ENCODE measurements around the gene CCDC188. TPM values are rescaled to one million over a fixed set of nuclear protein-coding genes. Genes with fewer than 3 reads are reported as not detected.

The CCDC188 gene
- total RNA-seq, 1 donor from 2014 or later = not detected

- DNase-seq (ENCODE audit: low spot score) = no peak
- TF ChIP-seq CTCF (IDR thresholded peaks at IDR 0.05; ENCODE audit: unreplicated experiment) = no peak
- H3K9me3 Mint-ChIP-seq (ENCODE audit: unreplicated experiment) = no peaks in the 10 kb centered on the region
- no peaks in the 10 kb centered on the region for H3K4me1 Mint-ChIP-seq (ENCODE audit: unreplicated experiment)
- H3K27me3 Mint-ChIP-seq (ENCODE audit: unreplicated experiment) = peaks cover 20% of the 10 kb centered on the region
- no peak overlapping the region for H3K4me3 Mint-ChIP-seq (ENCODE audit: unreplicated experiment)
- H3K36me3 Mint-ChIP-seq (ENCODE audit: low read depth, unreplicated experiment) = peaks cover 32% of the 10 kb centered on the region
- no peak overlapping the region for H3K27ac Mint-ChIP-seq (ENCODE audit: unreplicated experiment)
Observed at GRCh38 chr22:20106849-20107237, 44.0 kb downstream of the CCDC188 start.

- DNase-seq (ENCODE audit: low spot score) = no peak
- no peak overlapping the region for H3K27ac Mint-ChIP-seq (ENCODE audit: unreplicated experiment)
- H3K36me3 Mint-ChIP-seq (ENCODE audit: low read depth, unreplicated experiment) = peaks cover 34% of the 10 kb centered on the region
- peaks cover 20% of the 10 kb centered on the region for H3K27me3 Mint-ChIP-seq (ENCODE audit: unreplicated experiment)
- no peak overlapping the region for H3K4me3 Mint-ChIP-seq (ENCODE audit: unreplicated experiment)
- H3K4me1 Mint-ChIP-seq (ENCODE audit: unreplicated experiment) = no peaks in the 10 kb centered on the region
- no peaks in the 10 kb centered on the region for H3K9me3 Mint-ChIP-seq (ENCODE audit: unreplicated experiment)
- no peak for TF ChIP-seq CTCF (IDR thresholded peaks at IDR 0.05; ENCODE audit: unreplicated experiment)
Observed at GRCh38 chr22:20106205-20106848, 44.5 kb downstream of the CCDC188 start.

- Mint-ChIP-seq H3K9me3 (ENCODE audit: unreplicated experiment) (no peaks in the 10 kb centered on the region), H3K27me3 (ENCODE audit: unreplicated experiment) (peaks cover 18% of the 10 kb centered on the region), H3K27ac (ENCODE audit: unreplicated experiment) (no peak overlapping the region), H3K4me3 (ENCODE audit: unreplicated experiment) (no peak overlapping the region), H3K4me1 (ENCODE audit: unreplicated experiment) (no peaks in the 10 kb centered on the region), H3K36me3 (ENCODE audit: low read depth, unreplicated experiment) (peaks cover 34% of the 10 kb centered on the region)
- no peak for DNase-seq (ENCODE audit: low spot score)
- TF ChIP-seq CTCF (IDR thresholded peaks at IDR 0.05; ENCODE audit: unreplicated experiment) = no peak
Observed at GRCh38 chr22:20105456-20106204, 45.2 kb downstream of the CCDC188 start.

- peak; percentile 19 for TF ChIP-seq CTCF (IDR thresholded peaks at IDR 0.05; ENCODE audit: unreplicated experiment)
- H3K9me3 Mint-ChIP-seq (ENCODE audit: unreplicated experiment) = no peaks in the 10 kb centered on the region
- no peak overlapping the region for H3K27ac Mint-ChIP-seq (ENCODE audit: unreplicated experiment)
- H3K36me3 Mint-ChIP-seq (ENCODE audit: low read depth, unreplicated experiment) = peaks cover 48% of the 10 kb centered on the region
- H3K4me1 Mint-ChIP-seq (ENCODE audit: unreplicated experiment) = no peaks in the 10 kb centered on the region
- DNase-seq (ENCODE audit: low spot score) = no peak
- H3K4me3 Mint-ChIP-seq (ENCODE audit: unreplicated experiment) = peak overlapping the region; percentile 17
- peaks cover 7% of the 10 kb centered on the region for H3K27me3 Mint-ChIP-seq (ENCODE audit: unreplicated experiment)
Observed at GRCh38 chr22:20102203-20102780, 48.6 kb downstream of the CCDC188 start.

GRCh38 chr22:20101638-20102037, 49.2 kb downstream of the CCDC188 start:
- Mint-ChIP-seq H3K4me1 (ENCODE audit: unreplicated experiment) (no peaks in the 10 kb centered on the region), H3K27me3 (ENCODE audit: unreplicated experiment) (peaks cover 7% of the 10 kb centered on the region), H3K4me3 (ENCODE audit: unreplicated experiment) (no peak overlapping the region), H3K9me3 (ENCODE audit: unreplicated experiment) (no peaks in the 10 kb centered on the region), H3K36me3 (ENCODE audit: low read depth, unreplicated experiment) (peaks cover 49% of the 10 kb centered on the region), H3K27ac (ENCODE audit: unreplicated experiment) (no peak overlapping the region)
- no peak for TF ChIP-seq CTCF (IDR thresholded peaks at IDR 0.05; ENCODE audit: unreplicated experiment)
- no peak for DNase-seq (ENCODE audit: low spot score)

Data from endothelial cell (in vitro differentiated cells).